Kidney epithelial cell (primary cell): ENCODE results near the gene FBXO2. TPM values are rescaled to one million over a fixed set of nuclear protein-coding genes. Genes with fewer than 3 reads are reported as not detected.

Experiments used
- DNase-seq: peaks from one replicate; pipeline ENCODE4 v3.0.0-alpha.2; 2010; ENCODE audit warnings: low read depth
- H3K27me3 ChIP-seq: 2 replicates; pipeline ENCODE4 v1.6.0; 2011; ENCODE audit warnings: low read length; ENCODE audit not compliant: control insufficient read depth, insufficient read depth
- H3K36me3 ChIP-seq: 2 replicates; pipeline ENCODE4 v1.5.1; 2011; ENCODE audit warnings: low read length; ENCODE audit not compliant: control insufficient read depth, insufficient read depth
- H3K4me3 ChIP-seq: 2 replicates; pipeline ENCODE4 v1.5.1; 2011; ENCODE audit warnings: low read depth, mild to moderate bottlenecking, control low read depth, low read length
- total RNA-seq: library from RNA; depleted of rRNA; stranded (reverse); fragments of >200 nt; gene quantifications from 2 replicates; pipeline ENCODE4 v1.2.3, GENCODE V29; 2015
- TF ChIP-seq, protein P1 (sequence below): IDR thresholded peaks from 2 replicates; pipeline ENCODE4 v1.5.1; 2011; ENCODE audit warnings: mild to moderate bottlenecking, moderate library complexity, low read length, control low read depth, inconsistent platforms; ENCODE audit not compliant: insufficient read depth, poor library complexity, severe bottlenecking

FBXO2 gene
- total RNA-seq, 1 donor from 2014 or later, result 3.0 TPM

- H3K36me3 ChIP-seq, result no peaks in the 10 kb centered on the region
Observed at GRCh38 chr1:11639372-11639771, 14.9 kb downstream of the FBXO2 start.

DNA sequence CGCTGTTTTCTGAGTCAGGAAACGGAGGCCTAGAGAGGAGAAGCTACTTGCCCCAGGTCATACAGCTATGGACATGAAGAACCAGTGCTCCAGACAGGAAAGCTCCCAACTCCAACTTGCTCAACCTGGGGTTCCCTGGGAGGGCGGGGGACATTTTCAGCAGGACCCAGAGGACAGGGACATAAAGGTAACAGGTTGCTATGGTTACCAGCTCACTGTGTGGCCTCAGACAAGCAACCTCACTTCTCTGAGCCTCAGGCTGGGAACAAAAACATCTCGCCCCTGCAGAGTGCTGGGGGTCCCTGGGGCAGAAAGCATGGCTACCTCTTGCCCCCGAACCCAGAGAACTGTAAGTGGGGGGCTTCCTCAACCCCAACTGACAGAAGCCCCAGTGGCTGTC, 16.1 kb downstream of the FBXO2 start:
- Histone ChIP-seq H3K4me3 (no peak overlapping the region), H3K36me3 (no peaks in the 10 kb centered on the region), H3K27me3 (peaks cover 5% of the 10 kb centered on the region)
- DNase-seq, result no peak
- TF ChIP-seq, protein P1, sequence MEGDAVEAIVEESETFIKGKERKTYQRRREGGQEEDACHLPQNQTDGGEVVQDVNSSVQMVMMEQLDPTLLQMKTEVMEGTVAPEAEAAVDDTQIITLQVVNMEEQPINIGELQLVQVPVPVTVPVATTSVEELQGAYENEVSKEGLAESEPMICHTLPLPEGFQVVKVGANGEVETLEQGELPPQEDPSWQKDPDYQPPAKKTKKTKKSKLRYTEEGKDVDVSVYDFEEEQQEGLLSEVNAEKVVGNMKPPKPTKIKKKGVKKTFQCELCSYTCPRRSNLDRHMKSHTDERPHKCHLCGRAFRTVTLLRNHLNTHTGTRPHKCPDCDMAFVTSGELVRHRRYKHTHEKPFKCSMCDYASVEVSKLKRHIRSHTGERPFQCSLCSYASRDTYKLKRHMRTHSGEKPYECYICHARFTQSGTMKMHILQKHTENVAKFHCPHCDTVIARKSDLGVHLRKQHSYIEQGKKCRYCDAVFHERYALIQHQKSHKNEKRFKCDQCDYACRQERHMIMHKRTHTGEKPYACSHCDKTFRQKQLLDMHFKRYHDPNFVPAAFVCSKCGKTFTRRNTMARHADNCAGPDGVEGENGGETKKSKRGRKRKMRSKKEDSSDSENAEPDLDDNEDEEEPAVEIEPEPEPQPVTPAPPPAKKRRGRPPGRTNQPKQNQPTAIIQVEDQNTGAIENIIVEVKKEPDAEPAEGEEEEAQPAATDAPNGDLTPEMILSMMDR, result no peak

More at GRCh38 chr1:11639372-11639771, 14.9 kb downstream of the FBXO2 start:
- H3K27me3 ChIP-seq, result peaks cover 3% of the 10 kb centered on the region
- DNase-seq, result no peak
- TF ChIP-seq, protein P1, result no peak
- no peak overlapping the region for H3K4me3 ChIP-seq

- H3K4me3 ChIP-seq, result no peak overlapping the region
- H3K36me3 ChIP-seq, result no peaks in the 10 kb centered on the region
- H3K27me3 ChIP-seq, result peaks cover 2% of the 10 kb centered on the region
- TF ChIP-seq, protein P1, result no peak
- no peak for DNase-seq
Observed at GRCh38 chr1:11634365-11635192, 19.6 kb downstream of the FBXO2 start.

- TF ChIP-seq, protein P1, result no peak
- Histone ChIP-seq H3K36me3 (no peaks in the 10 kb centered on the region), H3K4me3 (no peak overlapping the region), H3K27me3 (peaks cover 5% of the 10 kb centered on the region)
- no peak for DNase-seq
Observed at GRCh38 chr1:11629184-11630016, 24.8 kb downstream of the FBXO2 start.

DNA sequence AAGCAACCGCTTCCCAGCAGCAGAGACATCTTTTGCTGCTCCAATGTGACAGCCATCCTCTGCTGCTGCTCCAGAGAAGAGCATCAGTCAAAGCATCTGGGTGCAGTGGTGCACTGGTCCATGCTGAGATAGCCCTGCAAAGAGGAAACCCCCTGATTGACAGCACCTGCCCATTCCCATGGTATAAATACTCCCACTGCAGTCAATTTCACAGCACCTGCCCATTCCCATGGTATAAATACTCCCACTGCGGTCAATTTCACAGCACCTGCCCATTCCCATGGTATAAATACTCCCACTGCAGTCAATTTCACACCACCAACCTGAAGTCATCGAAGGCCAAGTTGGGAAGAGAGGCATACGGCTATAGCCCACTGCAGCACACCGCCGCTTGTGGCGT, 25.5 kb downstream of the FBXO2 start:
- TF ChIP-seq, protein P1, result no peak
- no peak for DNase-seq
- H3K36me3 ChIP-seq, result no peaks in the 10 kb centered on the region

More for the DNA sequence above, 25.5 kb downstream of the FBXO2 start:
- peaks cover 2% of the 10 kb centered on the region for H3K27me3 ChIP-seq
- no peak overlapping the region for H3K4me3 ChIP-seq
